Measurements from ENCODE around the gene DLG1. TPM values are rescaled to one million over a fixed set of nuclear protein-coding genes. Genes with fewer than 3 reads are reported as not detected.

The DLG1 gene
- polyA plus RNA-seq, 1 donor from 2014 or later: 43.9 TPM

GRCh38 chr3:197216914-197217313, 81.5 kb downstream of the DLG1 start:
- no peak overlapping the region for H2AFZ ChIP-seq (ENCODE audit: low read depth, low read length)
- TF ChIP-seq MXI1 (conservative IDR thresholded peaks at IDR 0.05; ENCODE audit: poor library complexity, severe bottlenecking) (no peak), REST (IDR thresholded peaks at IDR 0.05; ENCODE audit: borderline replicate concordance) (no peak), SMC3 (conservative IDR thresholded peaks at IDR 0.05; ENCODE audit: poor library complexity) (no peak), EP300 (conservative IDR thresholded peaks at IDR 0.05; ENCODE audit: poor library complexity, severe bottlenecking) (no peak), TAF1 (IDR thresholded peaks at IDR 0.05; ENCODE audit: low read depth) (no peak), EZH2 (IDR thresholded peaks at IDR 0.05; ENCODE audit: borderline replicate concordance, insufficient read depth, low read length, poor library complexity, severe bottlenecking) (no peak), POLR2AphosphoS5 (IDR thresholded peaks at IDR 0.05) (no peak), CTCF (IDR thresholded peaks at IDR 0.05; ENCODE audit: poor library complexity, severe bottlenecking) (no peak), RAD21 (conservative IDR thresholded peaks at IDR 0.05) (no peak)
- no peak overlapping the region for H3K4me2 ChIP-seq (ENCODE audit: low read length)
- no peaks in the 10 kb centered on the region for H3K27me3 ChIP-seq (ENCODE audit: insufficient read depth, low read depth, low read length)
- H3K27ac ChIP-seq (ENCODE audit: low read length): no peak overlapping the region
- H3K9me2 ChIP-seq (ENCODE audit: insufficient read depth, low read length): no peaks in the 10 kb centered on the region
- no peak overlapping the region for H3K4me3 ChIP-seq (ENCODE audit: low read length)
- H3K36me3 ChIP-seq (ENCODE audit: insufficient read depth, low read length): no peaks in the 10 kb centered on the region
- no peak overlapping the region for H3K9ac ChIP-seq (ENCODE audit: low read length)
- peaks cover 40% of the 10 kb centered on the region for H3K79me2 ChIP-seq (replicated peaks; ENCODE audit: insufficient read depth, low read length)
- no peaks in the 10 kb centered on the region for H3F3A ChIP-seq (ENCODE audit: insufficient read depth, low read length, poor library complexity, severe bottlenecking)
- H3K9me3 ChIP-seq (ENCODE audit: low read length): no peaks in the 10 kb centered on the region
- H4K20me1 ChIP-seq (ENCODE audit: insufficient read depth): no peaks in the 10 kb centered on the region

- H3K79me2 ChIP-seq (replicated peaks; ENCODE audit: insufficient read depth, low read length): peaks cover 40% of the 10 kb centered on the region
- no peaks in the 10 kb centered on the region for H3K27me3 ChIP-seq (ENCODE audit: insufficient read depth, low read depth, low read length)
- no peaks in the 10 kb centered on the region for H3K9me2 ChIP-seq (ENCODE audit: insufficient read depth, low read length)
- H3K9ac ChIP-seq (ENCODE audit: low read length): no peak overlapping the region
- no peak overlapping the region for H3K4me2 ChIP-seq (ENCODE audit: low read length)
- no peaks in the 10 kb centered on the region for H3K36me3 ChIP-seq (ENCODE audit: insufficient read depth, low read length)
- no peaks in the 10 kb centered on the region for H3K9me3 ChIP-seq (ENCODE audit: low read length)
- no peaks in the 10 kb centered on the region for H4K20me1 ChIP-seq (ENCODE audit: insufficient read depth)
- H3K27ac ChIP-seq (ENCODE audit: low read length): no peak overlapping the region
- TF ChIP-seq EZH2 (IDR thresholded peaks at IDR 0.05; ENCODE audit: borderline replicate concordance, insufficient read depth, low read length, poor library complexity, severe bottlenecking): no peak
- no peaks in the 10 kb centered on the region for H3F3A ChIP-seq (ENCODE audit: insufficient read depth, low read length, poor library complexity, severe bottlenecking)
- no peak overlapping the region for H2AFZ ChIP-seq (ENCODE audit: low read depth, low read length)
- H3K4me3 ChIP-seq (ENCODE audit: low read length): no peak overlapping the region
These were observed 82.1 kb downstream of the DLG1 start for GRCh38 chr3:197216169-197216860.

Measured in neural cell (in vitro differentiated cells).